HepG2 (cell line): ENCODE results near the gene TXN. TPM values are rescaled to one million over a fixed set of nuclear protein-coding genes. Genes with fewer than 3 reads are reported as not detected.
A peak's percentile ranks its signal among the peaks of the same experiment; 100 is the strongest.

Experiments
- ARID5B ChIP-seq: IDR thresholded peaks from 2 replicates; pipeline ENCODE4 v1.4.0; 2020; ENCODE audit warnings: mild to moderate bottlenecking, missing genetic modification reagents
- CEBPB ChIP-seq: IDR thresholded peaks from 2 replicates; pipeline ENCODE4 v1.6.1; 2011; ENCODE audit warnings: low read depth, low read length, improper control_type of control experiment, borderline replicate concordance
- CHD2 ChIP-seq: IDR thresholded peaks from 2 replicates; pipeline ENCODE4 v1.6.1; 2011; ENCODE audit warnings: low read depth, low read length, improper control_type of control experiment
- ELF4 ChIP-seq: sonication (generic); formaldehyde crosslinking; IDR thresholded peaks from 2 replicates; pipeline ENCODE4 v1.5.0; 2020; ENCODE audit warnings: missing genetic modification reagents, mild to moderate bottlenecking, moderate library complexity, borderline replicate concordance
- HIVEP1 ChIP-seq: sonication (generic); formaldehyde crosslinking; IDR thresholded peaks from 2 replicates; pipeline ENCODE4 v1.4.0; 2020; ENCODE audit warnings: mild to moderate bottlenecking, missing genetic modification reagents
- KDM4B ChIP-seq: sonication (generic); formaldehyde crosslinking; IDR thresholded peaks from 2 replicates; pipeline ENCODE4 v1.4.0; 2020; ENCODE audit warnings: missing genetic modification reagents
- KLF11 ChIP-seq: IDR thresholded peaks from 2 replicates; pipeline ENCODE4 v1.6.1; 2016; ENCODE audit warnings: missing compliant biosample characterization
- LCORL ChIP-seq, 2 experiments: fragments of 450-650 bp in 1 of 2; sonication (generic) in 1 of 2; formaldehyde crosslinking in 1 of 2; IDR thresholded peaks; 2 replicates each; pipeline versions ENCODE4 v1.5.0 to v1.6.1; 2017 to 2020; ENCODE audit warnings: antibody characterized with exemption in 1 of 2, missing genetic modification reagents in 1 of 2
- NFAT5 ChIP-seq: sonication (generic); formaldehyde crosslinking; IDR thresholded peaks from 2 replicates; pipeline ENCODE4 v1.4.0; 2020; ENCODE audit warnings: missing genetic modification reagents
- NFE2L2 ChIP-seq: fragments of 150-350 bp; IDR thresholded peaks from 2 replicates; pipeline ENCODE4 v1.6.1; 2014; ENCODE audit warnings: low read length
- PITX1 ChIP-seq: sonication (generic); formaldehyde crosslinking; IDR thresholded peaks from 2 replicates; pipeline ENCODE4 v1.5.1; 2020; ENCODE audit warnings: mild to moderate bottlenecking, missing genetic modification reagents
- RBAK ChIP-seq: sonication (generic); formaldehyde crosslinking; IDR thresholded peaks from 2 replicates; pipeline ENCODE4 v1.5.1; 2020; ENCODE audit warnings: mild to moderate bottlenecking, missing genetic modification reagents
- RFXAP ChIP-seq: sonication (generic); formaldehyde crosslinking; IDR thresholded peaks from 2 replicates; pipeline ENCODE4 v1.4.0; 2020; ENCODE audit warnings: missing genetic modification reagents, borderline replicate concordance
- YEATS2 ChIP-seq: sonication (generic); formaldehyde crosslinking; IDR thresholded peaks from 2 replicates; pipeline ENCODE4 v1.4.0; 2020; ENCODE audit warnings: missing genetic modification reagents, borderline replicate concordance
- ZBTB2 ChIP-seq: sonication (generic); formaldehyde crosslinking; IDR thresholded peaks from 2 replicates; pipeline ENCODE4 v1.8.0; 2022; ENCODE audit warnings: low read depth, missing genetic modification reagents
- ZFP36L2 ChIP-seq: sonication (generic); formaldehyde crosslinking; IDR thresholded peaks from 2 replicates; pipeline ENCODE4 v1.4.0; 2020; ENCODE audit warnings: missing genetic modification reagents
- ZFP82 ChIP-seq: sonication (generic); formaldehyde crosslinking; IDR thresholded peaks from 2 replicates; pipeline ENCODE4 v1.5.1; 2020; ENCODE audit warnings: mild to moderate bottlenecking, missing genetic modification reagents, borderline replicate concordance
- ZNF607 ChIP-seq: sonication (generic); formaldehyde crosslinking; IDR thresholded peaks from 2 replicates; pipeline ENCODE4 v1.5.1; 2020; ENCODE audit warnings: missing genetic modification reagents, mild to moderate bottlenecking, borderline replicate concordance
- ZSCAN29 ChIP-seq: sonication (generic); formaldehyde crosslinking; conservative IDR thresholded peaks from 2 replicates; pipeline ENCODE4 v1.4.0; 2020; ENCODE audit warnings: mild to moderate bottlenecking, missing genetic modification reagents
- polyA plus RNA-seq, 8 experiments: library from polyadenylated mRNA; depleted of rRNA in 3 of 8; stranded (reverse) in 7 of 8; unstranded in 1 of 8; fragments of >200 nt; fragmentation: Illumina TruSeq in 4 of 8; extraction: Trizol in 4 of 8; gene quantifications; 2 replicates each; pipeline versions ENCODE4 v1.2.1 to v1.2.3, GENCODE V29; 2011 to 2016; ENCODE audit warnings: low read depth in 4 of 8, missing spikeins in 1 of 8, mixed read lengths in 1 of 8; ENCODE audit not compliant: insufficient read depth in 1 of 8
- total RNA-seq, 5 experiments: library from RNA; depleted of rRNA; stranded (reverse); fragments of >200 nt; fragmentation: Illumina TruSeq; extraction: Trizol; gene quantifications; 2 replicates each; pipeline ENCODE4 v1.2.3, GENCODE V29; 2016; ENCODE audit warnings: low read depth in 1 of 5

Gene TXN
- total and polyA plus RNA-seq, 2 of the 13 experiments (the other 11 are each of a cell fraction or from before 2014, with no cell fraction given) = 364 to 470 TPM

GRCh38 chr9:110256380-110257096 lies at the start of gene TXN (continued):
- TF ChIP-seq ARID5B (CRISPR knock-in tag) (no peak), NFE2L2 (peak; percentile 95), CHD2 (no peak), KDM4B (CRISPR knock-in tag) (0 out of 2 replicates have a peak, but pooled peaks have one; percentile 22), HIVEP1 (no peak), NFAT5 (peak; percentile 53; the same call in 1 of the 2 replicates), ZFP36L2 (CRISPR knock-in tag) (no peak), CEBPB (no peak), LCORL (IDR thresholded peaks at IDR 0.05) (no peak), LCORL (CRISPR knock-in tag; IDR thresholded peaks at IDR 0.05) (peak; percentile 54), ZBTB2 (CRISPR knock-in tag) (0 out of 2 replicates have a peak, but pooled peaks have one; percentile 36), RFXAP (CRISPR knock-in tag) (0 out of 2 replicates have a peak, but pooled peaks have one; percentile 39), ELF4 (CRISPR knock-in tag) (no peak), ZFP82 (CRISPR knock-in tag) (peak; percentile 17; the same call in 1 of the 2 replicates), YEATS2 (CRISPR knock-in tag) (no peak; the same call in none of the 2 replicates), PITX1 (CRISPR knock-in tag) (no peak), KLF11 (0 out of 2 replicates have a peak, but pooled peaks have one; percentile 50), ZNF607 (CRISPR knock-in tag) (no peak; the same call in 1 of the 2 replicates), RBAK (no peak), ZSCAN29 (no peak)
